ENCODE results near the gene TEP1. TPM values are rescaled to one million over a fixed set of nuclear protein-coding genes. Genes with fewer than 3 reads are reported as not detected.
"Not testable (repeated sequence)": the region's sequence is repeated elsewhere in the genome, so short reads cannot be mapped to it uniquely, and the experiment has no call there.

The TEP1 gene
- total RNA-seq, 1 experiment from 2014 or later = 16.6 TPM

- DNase-seq (ENCODE audit: low read depth) = peak; percentile 28
Measured at GRCh38 chr14:20343862-20344220, 69.5 kb downstream of the TEP1 start.

DNA sequence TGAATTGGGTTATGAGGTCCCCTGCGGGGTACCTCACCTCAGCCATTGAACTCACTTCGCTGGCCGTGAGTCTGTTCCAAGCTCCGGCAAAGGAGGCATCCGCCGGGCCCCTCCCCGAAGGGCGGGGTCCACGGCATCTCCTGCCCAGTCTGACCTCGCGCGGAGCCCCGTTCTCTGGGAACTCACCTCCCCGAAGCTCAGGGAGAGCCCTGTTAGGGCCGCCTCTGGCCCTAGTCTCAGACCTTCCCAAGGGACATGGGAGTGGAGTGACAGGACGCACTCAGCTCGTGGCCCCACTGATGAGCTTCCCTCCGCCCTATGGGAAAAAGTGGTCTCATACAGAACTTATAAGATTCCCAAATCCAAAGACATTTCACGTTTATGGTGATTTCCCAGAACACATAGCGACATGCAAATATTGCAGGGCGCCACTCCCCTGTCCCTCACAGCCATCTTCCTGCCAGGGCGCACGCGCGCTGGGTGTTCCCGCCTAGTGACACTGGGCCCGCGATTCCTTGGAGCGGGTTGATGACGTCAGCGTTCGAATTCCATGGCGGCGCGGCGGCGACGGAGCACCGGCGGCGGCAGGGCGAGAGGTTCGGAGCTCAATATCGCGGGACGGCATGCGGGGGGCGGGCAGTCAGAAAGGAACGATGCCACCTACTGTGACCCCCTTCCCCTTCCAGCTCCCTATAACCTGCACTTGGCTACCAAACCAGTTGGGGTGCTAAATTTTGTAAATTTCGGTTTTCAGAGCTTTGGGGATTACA is 70.0 kb downstream of the TEP1 start, which contains the start of gene PARP2:
TSS of gene PARP2 (plus strand) at position 544 of the 770 bp plus-strand sequence. CDS start at position 551, 7 bp downstream.
- peak; percentile 100 for DNase-seq (ENCODE audit: low read depth)

- DNase-seq (ENCODE audit: low read depth) = no peak
Measured at GRCh38 chr14:20341646-20342045, 71.7 kb downstream of the TEP1 start.

DNA sequence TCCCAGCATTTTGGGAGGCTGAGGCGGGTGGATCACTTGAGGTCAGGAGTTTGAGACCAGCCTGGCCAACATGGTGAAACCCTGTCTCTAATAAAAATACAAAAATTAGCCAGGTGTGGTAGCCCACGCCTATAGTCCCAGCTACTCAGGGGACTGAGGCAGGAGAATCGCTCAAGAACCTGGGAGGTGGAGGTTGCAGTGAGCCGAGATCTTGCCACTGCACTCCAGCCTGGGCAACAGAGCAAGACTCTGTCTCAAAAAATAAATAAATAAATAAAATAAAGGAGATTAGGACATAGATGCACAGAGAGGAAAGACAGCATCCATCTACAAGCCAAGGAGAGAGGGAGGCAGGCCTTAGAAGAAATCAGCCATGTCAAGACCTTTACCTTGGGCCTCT is 72.3 kb downstream of the TEP1 start:
- DNase-seq (ENCODE audit: low read depth) = not testable (repeated sequence)

- DNase-seq (ENCODE audit: low read depth) = no peak
Measured at GRCh38 chr14:20334017-20334416, 79.3 kb downstream of the TEP1 start.

DNA sequence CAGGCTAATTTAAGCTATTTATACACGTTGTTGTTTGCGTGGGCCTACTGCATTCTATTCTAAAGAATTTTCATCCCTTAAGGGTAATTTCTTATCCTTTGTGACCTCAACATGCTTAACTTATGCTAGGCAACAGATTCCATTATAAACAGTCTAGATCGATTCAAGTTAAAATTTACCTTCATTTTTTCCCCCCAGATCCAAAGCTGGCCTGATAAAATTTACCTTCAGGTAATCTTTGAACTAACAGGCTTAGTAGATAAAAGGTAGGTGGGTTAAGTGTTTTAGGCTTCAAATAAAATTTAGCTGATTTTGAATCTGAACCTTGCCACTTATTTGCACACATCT is 79.8 kb downstream of the TEP1 start:
- no peak for DNase-seq (ENCODE audit: low read depth)

GRCh38 chr14:20332788-20333493 is 80.4 kb downstream of the TEP1 start, which contains the start of gene CCNB1IP1:
TSS of gene CCNB1IP1 (minus strand) at chr14:20333279. CDS start at chr14:20316523, 16,756 bp downstream.
- peak; percentile 87 for DNase-seq (ENCODE audit: low read depth)

GRCh38 chr14:20332431-20332787 is 80.9 kb downstream of the TEP1 start:
- DNase-seq (ENCODE audit: low read depth) = peak; percentile 28

- no peak for DNase-seq (ENCODE audit: low read depth)
Measured at GRCh38 chr14:20331053-20331613, 82.2 kb downstream of the TEP1 start.

- no peak for DNase-seq (ENCODE audit: low read depth)
Measured at GRCh38 chr14:20329355-20329754, 83.9 kb downstream of the TEP1 start.

GRCh38 chr14:20328705-20329104 is 84.6 kb downstream of the TEP1 start:
- no peak for DNase-seq (ENCODE audit: low read depth)

DNA sequence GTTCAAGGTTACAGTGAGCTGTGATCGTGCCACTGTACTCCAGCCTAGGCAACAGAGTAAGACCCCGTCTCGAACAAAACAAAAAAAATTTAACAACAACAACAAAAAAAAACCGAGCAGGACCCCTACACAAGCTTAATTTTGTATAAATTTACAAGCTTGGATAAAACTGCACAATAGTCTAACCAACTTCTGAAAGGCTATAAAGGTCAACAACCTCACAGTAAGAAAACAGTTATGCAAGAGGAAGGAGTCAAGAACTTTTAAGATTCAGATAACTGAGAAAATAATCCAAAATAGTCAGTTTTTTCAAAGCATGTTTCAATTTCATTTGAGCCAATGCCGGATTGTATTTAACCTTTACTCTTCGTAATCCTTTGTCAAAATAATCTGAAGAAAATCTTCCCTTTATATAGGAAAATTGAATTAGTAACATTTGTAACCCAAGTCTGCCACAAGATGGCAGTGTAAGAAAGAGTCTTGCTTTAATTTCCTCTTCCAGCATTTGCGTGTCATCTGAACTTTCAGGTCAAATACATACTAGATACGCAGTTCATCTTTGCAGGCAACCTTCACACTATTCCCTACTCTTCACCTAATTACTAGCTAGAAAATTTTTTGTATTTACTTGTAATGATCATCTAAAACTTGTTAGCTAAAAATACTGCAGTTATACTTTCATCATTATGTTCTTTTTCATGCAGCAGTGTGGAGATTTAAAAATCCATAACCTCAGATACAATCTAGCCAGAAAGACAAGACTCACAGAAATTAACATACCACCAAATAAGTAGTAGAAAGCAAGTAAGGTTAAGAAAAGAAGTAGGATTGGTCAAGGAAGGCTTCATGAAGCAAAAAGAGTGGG is 86.1 kb downstream of the TEP1 start:
- DNase-seq (ENCODE audit: low read depth) = peak; percentile 66

- DNase-seq (ENCODE audit: low read depth) = no peak
Measured at GRCh38 chr14:20317720-20318119, 95.6 kb downstream of the TEP1 start.

Other genes starting within 250 kb of the TEP1 start
- not detected in 2 replicates for gene OR11G2, start 222.6 kb downstream of the TEP1 start, total RNA-seq (2014; rRNA removed)
- gene OR11H6, start 189.8 kb downstream of the TEP1 start, total RNA-seq (2014; rRNA removed) = not detected in 2 replicates
- not detected in 2 replicates for gene OR11H7, start 184.5 kb downstream of the TEP1 start, total RNA-seq (2014; rRNA removed)
- gene OR11H4, start 174.2 kb downstream of the TEP1 start, total RNA-seq (2014; rRNA removed) = not detected in 2 replicates
- gene TTC5, start 107.5 kb downstream of the TEP1 start, total RNA-seq (2014; rRNA removed) = 10.3 and 16.8 TPM in 2 replicates
- 39.3 and 39.5 TPM in 2 replicates for gene CCNB1IP1, start 80.2 kb downstream of the TEP1 start, total RNA-seq (2014; rRNA removed)
- gene PARP2, start 69.9 kb downstream of the TEP1 start, total RNA-seq (2014; rRNA removed) = 25.5 and 28.0 TPM in 2 replicates
- gene KLHL33, start 22.7 kb upstream of the TEP1 start, total RNA-seq (2014; rRNA removed) = not detected in 2 replicates
- gene OSGEP, start 41.3 kb upstream of the TEP1 start, total RNA-seq (2014; rRNA removed) = 52.8 and 61.1 TPM in 2 replicates
- 152 and 213 TPM in 2 replicates for gene APEX1, start 41.7 kb upstream of the TEP1 start, total RNA-seq (2014; rRNA removed)
- 18.1 and 24.6 TPM in 2 replicates for gene PIP4P1, start 47.9 kb upstream of the TEP1 start, total RNA-seq (2014; rRNA removed)
- gene PNP, start 55.9 kb upstream of the TEP1 start, total RNA-seq (2014; rRNA removed) = 54.0 and 54.8 TPM in 2 replicates
- gene RNASE10, start 92.0 kb upstream of the TEP1 start, total RNA-seq (2014; rRNA removed) = not detected in 2 replicates
- gene RNASE9, start 147.5 kb upstream of the TEP1 start, total RNA-seq (2014; rRNA removed) = not detected in 2 replicates
- not detected in 2 replicates for gene RNASE11, start 174.5 kb upstream of the TEP1 start, total RNA-seq (2014; rRNA removed)
- gene RNASE12, start 177.9 kb upstream of the TEP1 start, total RNA-seq (2014; rRNA removed) = not detected in 2 replicates
- not detected in 2 replicates for gene OR6S1, start 228.2 kb upstream of the TEP1 start, total RNA-seq (2014; rRNA removed)